ENCODE results near the gene RBP5.

RBP5 gene

GRCh38 chr12:7128681-7129286 lies at the start of gene RBP5:
Gene RBP5, minus strand, starts transcription at chr12:7128889. Its CDS starts 114 bp downstream, at chr12:7128775.
- DNase-seq = no peak

- no peak for DNase-seq
These were observed 49.8 kb upstream of the RBP5 start for GRCh38 chr12:7178481-7178880.

- no peak for DNase-seq
These were observed 47.9 kb upstream of the RBP5 start for GRCh38 chr12:7176595-7176994.

DNA sequence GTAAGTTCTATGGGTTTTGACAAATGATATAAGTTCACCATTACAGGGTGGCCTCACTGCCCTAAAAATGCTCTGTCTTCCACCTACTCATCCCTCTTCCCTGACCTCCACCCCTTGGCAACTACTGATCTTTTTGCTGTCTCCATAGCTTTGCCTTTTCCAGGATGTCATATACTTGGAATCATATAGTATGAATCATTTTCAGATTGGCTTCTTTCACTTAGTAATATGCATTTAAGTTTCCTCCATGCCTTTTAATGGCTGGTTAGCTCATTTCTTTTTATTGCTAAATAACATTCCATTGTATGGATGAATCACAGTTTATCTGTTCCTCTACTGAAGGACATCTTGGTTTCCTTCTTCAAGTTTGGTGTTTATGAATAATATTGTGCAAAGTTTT lies 46.8 kb upstream of the RBP5 start:
- no peak for DNase-seq

- no peak for DNase-seq
These were observed 43.2 kb upstream of the RBP5 start for GRCh38 chr12:7171854-7172253.

GRCh38 chr12:7169951-7170350 lies 41.3 kb upstream of the RBP5 start:
- no peak for DNase-seq

GRCh38 chr12:7162691-7163114 lies 34.0 kb upstream of the RBP5 start:
- no peak for DNase-seq

DNA sequence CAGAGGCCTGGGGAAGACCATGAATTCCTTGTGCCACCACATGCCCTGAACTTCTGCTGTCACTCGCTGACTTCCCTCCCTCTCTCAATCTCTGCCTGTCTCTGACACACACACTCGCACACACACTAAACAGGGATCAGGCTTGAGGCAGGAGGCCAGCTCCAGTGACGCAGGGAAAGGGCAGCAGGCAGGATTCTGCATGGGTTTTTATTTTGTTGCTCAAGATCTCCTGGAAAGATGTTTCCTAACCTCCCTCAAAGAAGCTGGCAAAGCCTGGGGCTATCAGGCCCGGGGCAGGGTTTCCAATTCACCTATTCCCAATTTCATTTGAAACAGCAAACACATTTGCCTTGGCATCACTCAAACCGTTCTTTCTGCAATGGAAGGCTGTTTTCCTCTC lies 33.1 kb upstream of the RBP5 start:
- DNase-seq = no peak

DNA sequence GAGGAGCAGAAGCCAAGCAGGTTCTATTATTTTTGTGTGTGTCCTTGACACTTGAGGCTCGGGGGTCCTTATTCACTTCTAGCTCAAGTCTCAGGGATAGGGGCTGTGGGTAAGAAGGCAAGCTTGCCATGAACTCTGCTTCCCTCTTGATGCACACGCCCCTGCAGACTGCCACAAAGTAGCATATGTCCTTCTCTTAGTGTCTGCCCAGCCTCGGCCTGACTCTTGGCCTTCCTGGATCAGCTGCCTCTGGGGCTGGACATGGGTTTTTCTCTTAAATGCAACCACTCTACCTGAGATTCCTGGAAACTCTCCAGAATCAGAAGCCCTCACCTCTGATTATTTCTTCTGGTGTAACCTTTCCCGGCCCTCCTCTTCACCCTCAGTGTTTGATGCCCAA lies 32.6 kb upstream of the RBP5 start:
- no peak for DNase-seq

DNA sequence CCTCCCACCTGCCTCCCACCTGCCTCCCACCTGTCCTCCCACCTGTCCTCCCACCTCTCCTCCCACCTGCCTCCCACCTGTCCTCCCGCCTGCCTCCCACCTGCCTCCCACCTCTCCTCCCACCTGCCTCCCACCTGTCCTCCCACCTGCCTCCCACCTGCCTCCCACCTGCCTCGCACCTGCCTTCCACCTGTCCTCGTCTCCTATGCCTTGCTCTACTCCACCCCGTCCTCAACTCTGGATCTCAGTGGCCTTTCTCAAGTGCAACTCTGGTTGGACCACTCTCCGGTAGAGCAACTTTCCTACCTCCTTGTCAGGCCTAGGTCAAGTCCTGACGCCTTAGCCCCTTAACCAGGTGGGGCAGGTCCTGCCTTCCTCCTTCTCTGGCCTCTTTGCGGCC lies 31.5 kb upstream of the RBP5 start:
- no peak for DNase-seq

DNA sequence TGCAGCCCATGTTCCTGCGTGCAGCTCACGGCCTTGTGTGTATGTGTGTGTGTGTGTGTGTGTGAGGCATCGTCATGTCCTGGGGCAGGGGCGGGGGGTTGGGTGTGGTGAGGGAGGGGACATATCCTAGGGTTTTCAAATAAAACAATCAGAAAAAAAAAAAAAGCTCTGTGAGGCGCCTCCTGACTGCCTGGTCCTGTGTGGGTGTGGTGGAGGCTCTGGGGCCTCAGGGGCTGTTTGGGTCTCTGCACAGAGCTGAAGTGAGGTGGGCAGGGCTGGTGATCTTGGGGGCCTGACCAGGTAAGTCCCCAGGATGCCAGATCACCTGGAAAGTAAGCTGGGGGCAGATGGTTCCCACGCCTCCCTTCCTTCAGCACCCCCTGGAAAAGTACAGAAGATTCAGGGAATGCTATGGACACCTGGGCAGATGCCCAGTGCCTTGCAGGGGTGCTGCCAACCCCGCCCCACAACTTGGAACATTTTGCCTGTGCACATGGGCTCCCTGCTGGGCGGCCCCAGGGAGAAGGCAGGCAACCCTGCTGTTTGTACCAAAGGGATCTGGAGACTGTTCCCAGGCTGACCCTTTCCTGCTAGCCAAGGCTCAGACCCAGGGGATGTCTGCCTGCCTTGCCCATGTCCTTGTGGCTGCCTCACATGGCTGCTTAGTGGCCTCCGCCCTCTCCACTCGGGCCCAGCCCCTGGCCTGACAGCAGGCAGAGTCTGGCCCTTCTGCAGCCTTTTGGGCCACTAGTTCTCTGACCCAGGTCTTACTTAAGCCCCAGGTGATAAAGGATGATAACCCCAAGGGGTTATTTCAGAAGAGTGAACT lies 30.3 kb upstream of the RBP5 start:
- DNase-seq = no peak

DNA sequence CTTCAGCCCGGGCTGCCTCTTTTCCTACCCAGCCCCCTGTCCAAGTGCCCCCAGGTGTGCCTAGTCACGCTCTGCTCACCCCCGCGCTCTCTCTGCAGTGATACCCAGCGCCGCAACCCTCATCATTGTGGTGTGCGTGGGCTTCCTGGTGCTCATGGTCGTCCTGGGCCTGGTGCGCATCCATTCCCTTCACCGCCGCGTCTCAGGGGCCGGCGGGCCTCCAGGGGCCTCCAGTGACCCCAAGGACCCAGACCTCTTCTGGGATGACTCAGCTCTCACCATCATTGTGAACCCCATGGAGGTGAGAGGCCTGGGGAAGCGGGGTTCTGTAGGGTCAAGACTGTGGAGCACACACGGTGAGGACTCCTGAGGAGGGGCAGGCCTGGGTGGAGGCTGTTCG lies 28.7 kb upstream of the RBP5 start:
- no peak for DNase-seq

DNA sequence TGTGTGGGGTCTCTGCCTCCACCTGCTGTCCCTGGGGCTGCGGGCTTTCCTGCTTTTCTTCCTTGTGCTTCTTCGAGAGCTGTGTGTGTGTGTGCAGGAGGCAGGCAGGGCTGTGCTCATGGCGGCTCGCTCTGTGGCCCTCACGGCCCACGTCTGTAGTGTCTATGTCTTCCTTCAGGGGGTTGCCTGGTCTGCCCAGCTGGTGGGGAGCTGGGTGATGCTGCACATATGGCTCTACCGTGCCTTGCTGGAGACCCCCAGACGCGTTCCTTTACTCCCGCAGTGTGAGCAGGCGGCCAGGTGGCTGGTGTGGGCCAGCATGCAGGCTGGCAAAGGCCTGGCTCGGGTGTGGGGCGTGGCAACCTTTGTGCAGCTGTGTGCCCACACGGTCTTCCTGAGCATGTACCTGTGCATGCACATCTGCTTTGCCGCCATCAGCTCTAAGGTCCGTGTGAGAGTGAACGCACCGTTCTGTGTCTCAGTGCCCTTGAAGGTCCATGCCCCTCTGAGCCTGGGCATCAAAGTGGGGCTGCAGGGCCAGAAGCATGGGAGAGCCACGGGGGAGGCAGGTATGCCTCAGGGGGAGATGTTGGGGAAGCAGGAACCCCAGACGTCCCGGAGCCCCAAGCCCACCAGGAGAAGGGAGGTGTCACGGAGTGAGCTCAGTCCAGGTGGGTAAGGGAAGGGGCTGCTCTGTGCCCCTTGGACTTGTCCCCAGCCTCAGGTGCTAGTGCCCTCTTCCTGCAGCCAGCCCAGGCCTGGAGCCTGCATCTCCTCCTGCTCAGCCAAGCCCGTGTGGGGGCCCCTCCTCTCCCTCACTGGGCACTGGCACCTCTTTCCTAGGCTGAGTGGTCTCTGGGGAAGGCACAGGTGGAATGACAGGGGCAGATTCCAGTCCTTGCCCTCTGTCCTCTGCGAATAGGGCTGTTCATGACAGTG lies 27.8 kb upstream of the RBP5 start:
- no peak for DNase-seq

DNA sequence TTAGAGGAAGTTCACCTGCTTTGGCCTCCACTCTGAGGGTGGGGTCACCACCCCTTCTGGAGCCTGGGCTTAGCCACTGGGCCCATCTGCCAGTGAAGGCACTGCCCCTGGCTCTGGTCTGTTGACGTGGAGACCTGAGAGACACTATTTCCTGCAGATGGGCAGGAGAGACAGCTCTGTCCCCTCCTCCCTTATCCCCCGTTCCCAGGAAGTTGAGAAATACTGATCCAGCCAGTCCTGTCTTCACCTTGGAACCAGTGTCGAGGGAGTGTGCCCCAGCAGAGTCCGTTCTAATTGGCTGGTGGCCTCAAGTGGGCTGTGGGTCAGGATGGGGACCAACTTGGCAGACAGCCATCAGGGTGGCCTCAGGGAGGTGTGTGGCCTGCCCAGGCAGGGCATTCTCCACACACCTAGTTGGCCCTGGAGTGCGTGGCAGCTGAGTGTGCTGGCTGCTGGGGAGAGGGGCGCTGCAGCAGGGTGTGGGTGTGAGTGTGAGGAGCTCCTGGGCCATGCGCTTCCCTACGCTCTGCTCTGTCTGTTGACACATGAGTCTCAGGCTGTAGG lies 26.9 kb upstream of the RBP5 start:
- DNase-seq = no peak

DNA sequence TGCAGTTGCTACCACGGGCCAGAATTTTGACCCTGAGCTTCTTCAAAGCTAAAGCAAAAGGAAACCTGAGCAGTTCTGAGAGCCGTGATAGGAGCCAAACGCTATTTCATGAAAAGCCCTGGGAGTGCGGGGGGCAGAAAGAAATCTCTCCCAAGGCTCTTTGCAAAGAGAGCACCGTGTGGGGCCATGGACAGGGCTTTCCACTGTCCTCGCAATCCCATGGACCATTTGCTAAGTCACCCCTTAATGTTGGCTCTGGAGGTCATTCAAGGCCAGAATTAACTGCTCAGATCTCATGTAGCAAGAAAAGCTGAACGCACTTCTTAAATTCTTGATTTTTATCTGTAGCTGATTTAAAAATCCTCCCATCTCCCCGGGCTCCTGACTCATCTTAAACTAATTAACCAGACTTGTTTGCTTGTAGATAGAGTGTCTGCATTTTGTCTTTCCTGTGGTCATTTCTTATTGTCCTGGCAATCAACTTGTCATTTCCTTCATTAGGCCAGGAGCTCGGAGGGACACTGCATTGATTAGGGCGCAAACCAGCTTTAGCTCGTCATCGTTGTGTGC lies 26.3 kb upstream of the RBP5 start:
- DNase-seq = no peak

DNA sequence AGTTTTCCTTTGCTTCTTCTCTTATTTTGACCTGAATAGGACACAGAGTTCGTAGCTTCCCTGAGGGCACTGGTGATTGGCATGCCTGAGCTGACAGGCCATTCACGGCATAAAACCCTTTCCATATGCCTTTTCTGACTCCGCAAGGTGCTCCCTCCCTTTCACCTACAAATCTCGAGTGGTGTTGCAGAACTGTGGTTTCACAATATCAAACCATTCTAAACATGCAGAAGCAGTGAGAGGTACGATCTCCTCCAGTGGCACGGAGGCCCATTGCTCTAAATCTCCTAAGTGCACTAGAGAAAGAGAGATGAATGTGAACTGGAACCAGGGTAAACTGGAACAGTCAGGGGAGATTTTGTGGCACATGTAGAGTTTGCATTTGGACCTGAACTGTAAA lies 25.4 kb upstream of the RBP5 start:
- no peak for DNase-seq

DNA sequence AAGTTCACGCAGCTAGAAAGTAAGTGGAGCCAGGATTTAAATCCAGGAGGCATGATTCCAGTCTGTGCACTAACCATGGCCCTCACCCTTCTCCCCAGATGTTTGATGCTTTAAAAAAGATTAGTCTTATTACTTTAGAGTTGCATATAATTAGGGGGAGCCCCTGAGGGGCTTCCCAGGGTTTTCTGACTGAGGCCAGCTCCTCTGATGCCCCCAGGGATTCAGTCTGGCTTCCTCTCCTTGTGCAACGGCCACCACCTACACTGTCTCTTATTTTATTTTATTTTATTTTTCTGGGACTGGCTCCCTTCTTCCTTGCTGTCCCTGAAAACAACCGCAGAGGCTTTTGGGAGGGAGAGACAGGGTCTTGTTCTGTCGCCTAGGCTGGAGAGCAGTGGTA lies 24.1 kb upstream of the RBP5 start:
- DNase-seq = no peak

- no peak for DNase-seq
These were observed 22.8 kb upstream of the RBP5 start for GRCh38 chr12:7151532-7151931.

DNA sequence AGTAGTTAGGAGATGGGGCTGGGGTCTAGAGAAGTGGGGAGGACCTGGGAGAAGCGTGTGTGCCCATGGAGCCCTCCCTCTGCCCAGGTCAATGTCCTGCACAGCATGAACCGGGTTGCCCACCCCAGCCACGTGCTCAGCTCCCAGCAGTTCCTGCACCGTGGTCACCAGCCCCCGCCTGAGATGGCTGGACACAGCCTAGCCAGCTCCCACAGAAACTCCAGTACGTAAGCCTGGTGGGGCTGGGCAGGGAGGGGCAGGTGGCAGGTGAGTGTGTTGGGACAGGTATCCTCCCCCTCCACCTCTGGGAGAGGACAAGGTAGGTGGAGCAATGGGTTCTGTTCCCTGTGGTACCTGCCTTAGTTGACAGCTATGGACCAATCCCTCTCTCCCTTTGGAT lies 22.2 kb upstream of the RBP5 start:
- no peak for DNase-seq

DNA sequence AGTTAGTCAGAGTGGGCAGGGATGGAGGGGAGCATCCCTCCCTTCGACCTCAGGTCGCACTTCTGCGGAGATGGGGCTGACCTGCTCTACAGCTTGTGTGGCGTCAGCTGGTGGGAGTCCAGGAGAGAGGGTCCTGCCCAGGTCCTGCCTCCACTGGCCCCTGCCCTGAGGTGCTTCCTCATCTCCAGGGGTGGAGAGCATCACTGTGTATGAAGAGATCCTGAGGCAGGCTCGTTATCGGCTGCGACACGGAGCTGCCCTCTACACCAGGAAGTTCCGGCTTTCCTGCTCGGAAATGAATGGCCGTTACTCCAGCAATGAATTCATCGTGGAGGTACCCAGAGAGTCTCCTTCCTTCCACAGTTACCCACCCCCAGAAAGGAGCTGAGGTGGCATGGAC lies 21.7 kb upstream of the RBP5 start:
- no peak for DNase-seq

- no peak for DNase-seq
These were observed 18.2 kb upstream of the RBP5 start for GRCh38 chr12:7146906-7147305.

DNA sequence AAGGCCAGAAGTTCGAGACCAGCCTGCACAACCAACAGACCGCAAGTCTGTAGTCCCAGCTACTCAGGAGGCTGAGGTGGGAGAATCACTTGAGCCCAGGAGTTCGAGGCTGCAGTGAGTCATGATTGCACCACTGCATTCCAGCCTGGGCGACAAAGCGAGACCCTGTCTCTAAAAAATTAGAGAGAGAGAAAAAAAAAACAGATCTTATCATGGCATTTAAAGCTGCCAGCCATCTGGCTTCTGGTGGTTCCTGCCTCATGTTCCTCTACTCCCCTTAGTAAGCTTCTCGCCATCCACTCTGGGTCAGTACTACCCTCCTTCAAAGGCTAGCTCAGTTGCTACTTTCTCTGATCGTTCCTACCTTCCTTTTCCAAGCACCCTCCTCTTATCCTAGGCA lies 17.5 kb upstream of the RBP5 start:
- DNase-seq = no peak

DNA sequence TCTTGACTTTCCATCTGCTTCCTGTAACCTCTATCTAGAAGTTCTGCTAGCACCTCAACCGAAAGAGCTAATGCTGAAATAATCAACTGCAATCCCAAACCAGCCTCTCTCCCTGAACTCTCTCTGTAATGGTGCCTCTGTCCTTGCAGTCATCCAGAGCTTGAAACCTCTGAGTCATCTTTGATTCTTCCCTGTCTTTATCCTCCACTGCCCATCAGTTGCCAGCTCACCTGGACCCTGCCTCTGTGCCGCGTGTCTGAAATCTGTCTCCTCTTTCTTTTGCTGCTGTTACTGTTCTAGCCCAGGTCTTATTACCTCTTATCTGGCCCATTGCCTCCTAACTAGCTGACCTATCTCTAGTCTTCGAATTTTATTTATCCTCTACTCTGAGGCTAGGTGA lies 17.0 kb upstream of the RBP5 start:
- DNase-seq = no peak

All from activated naive CD4-positive, alpha-beta T cell (primary cell).